Measurements from ENCODE around the gene TMEM183A. TPM values are rescaled to one million over a fixed set of nuclear protein-coding genes. Genes with fewer than 3 reads are reported as not detected.

Gene TMEM183A
- total and polyA plus RNA-seq, 7 donors: 17.1 to 33.9 (median 20.9) TPM

DNA sequence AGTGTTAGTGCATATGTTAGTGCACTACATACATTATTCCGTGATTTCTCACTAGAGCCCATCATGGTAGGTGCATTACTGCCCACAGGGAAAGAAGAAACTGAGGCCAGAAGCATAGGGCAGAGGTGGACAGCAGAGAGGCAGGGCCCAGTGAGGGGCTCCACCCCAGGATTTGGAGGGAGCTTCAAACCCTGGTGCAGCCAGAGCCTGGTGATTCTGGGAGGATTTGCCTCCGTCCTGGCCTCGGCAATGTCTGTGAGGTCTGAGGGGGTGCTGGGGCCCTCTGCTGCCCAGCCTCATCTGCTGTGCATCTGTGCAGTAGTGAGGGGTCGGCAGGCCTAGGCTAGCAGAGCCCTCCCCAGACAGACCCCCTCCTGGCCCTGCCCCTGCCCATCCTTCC is 41.9 kb downstream of the TMEM183A start:
- H3K27ac ChIP-seq: no peak overlapping the region
- ATAC-seq (no peak), DNase-seq (no peak)
- peaks cover 7% of the 10 kb centered on the region for H3K4me1 ChIP-seq
- intact Hi-C loops (cut with DNase I): no loop called here
- H3K36me3 ChIP-seq (ENCODE audit: insufficient read depth in 1 of 2, low read depth in 1 of 2): peaks cover 0 to 83% of the 10 kb centered on the region in 2 donors
- TF ChIP-seq, protein P1, sequence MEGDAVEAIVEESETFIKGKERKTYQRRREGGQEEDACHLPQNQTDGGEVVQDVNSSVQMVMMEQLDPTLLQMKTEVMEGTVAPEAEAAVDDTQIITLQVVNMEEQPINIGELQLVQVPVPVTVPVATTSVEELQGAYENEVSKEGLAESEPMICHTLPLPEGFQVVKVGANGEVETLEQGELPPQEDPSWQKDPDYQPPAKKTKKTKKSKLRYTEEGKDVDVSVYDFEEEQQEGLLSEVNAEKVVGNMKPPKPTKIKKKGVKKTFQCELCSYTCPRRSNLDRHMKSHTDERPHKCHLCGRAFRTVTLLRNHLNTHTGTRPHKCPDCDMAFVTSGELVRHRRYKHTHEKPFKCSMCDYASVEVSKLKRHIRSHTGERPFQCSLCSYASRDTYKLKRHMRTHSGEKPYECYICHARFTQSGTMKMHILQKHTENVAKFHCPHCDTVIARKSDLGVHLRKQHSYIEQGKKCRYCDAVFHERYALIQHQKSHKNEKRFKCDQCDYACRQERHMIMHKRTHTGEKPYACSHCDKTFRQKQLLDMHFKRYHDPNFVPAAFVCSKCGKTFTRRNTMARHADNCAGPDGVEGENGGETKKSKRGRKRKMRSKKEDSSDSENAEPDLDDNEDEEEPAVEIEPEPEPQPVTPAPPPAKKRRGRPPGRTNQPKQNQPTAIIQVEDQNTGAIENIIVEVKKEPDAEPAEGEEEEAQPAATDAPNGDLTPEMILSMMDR (IDR thresholded peaks at IDR 0.05): no peak
- H3K9me3 ChIP-seq: no peaks in the 10 kb centered on the region
- 82 to 87% (median 86%) methylated on average over 3 to 4 of the region's 4 CpGs for WGBS, 3 donors
- no peaks in the 10 kb centered on the region for H3K27me3 ChIP-seq (ENCODE audit: insufficient read depth in 3 of 3, low read length in 2 of 3)
- H3K4me3 ChIP-seq: no peak overlapping the region

DNA sequence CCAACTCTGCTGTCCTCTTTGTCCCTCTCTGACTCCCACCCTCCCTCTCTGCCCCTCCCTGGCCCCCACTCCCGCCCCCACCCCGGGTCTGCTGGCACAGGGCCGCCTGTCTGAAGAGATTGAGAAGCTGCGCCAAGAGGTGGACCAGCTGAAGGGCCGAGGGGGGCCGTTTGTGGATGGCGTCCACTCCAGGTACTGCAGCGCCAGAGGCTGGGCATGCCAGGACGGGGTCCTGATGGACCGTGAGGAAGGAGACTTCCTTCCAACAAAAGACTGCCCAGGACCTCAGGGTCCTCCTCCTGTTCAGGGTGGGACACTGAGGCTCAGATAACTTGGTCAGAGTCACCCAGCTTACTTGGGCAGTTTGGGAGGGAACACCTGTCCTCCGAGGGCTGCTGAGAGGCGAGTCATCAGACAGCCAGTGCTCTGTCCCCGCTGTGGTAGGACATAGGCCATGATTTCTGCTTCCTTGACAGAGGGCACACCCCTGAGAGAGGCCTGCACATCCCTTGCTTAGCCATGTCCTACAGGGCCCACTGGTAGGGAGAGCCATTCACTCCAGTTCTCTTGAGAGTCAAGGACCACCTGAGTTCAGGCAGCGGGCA is 42.5 kb downstream of the TMEM183A start:
- Histone ChIP-seq H3K9me3 (no peaks in the 10 kb centered on the region), H3K36me3 (ENCODE audit: insufficient read depth in 1 of 2, low read depth in 1 of 2) (peaks cover 0 to 82% of the 10 kb centered on the region in 2 donors), H3K4me3 (no peak overlapping the region), H3K4me1 (peaks cover 7% of the 10 kb centered on the region), H3K27ac (no peak overlapping the region), H3K27me3 (ENCODE audit: insufficient read depth in 3 of 3, low read length in 2 of 3) (no peaks in the 10 kb centered on the region)
- intact Hi-C loops (cut with DNase I): no loop called here
- DNase-seq (no peak), ATAC-seq (peak in 1 of 4 donors; percentile 36)
- 75 to 89% (median 76%) methylated on average over 12 to 14 of the region's 14 CpGs for WGBS, 3 donors
- TF ChIP-seq, protein P1 (IDR thresholded peaks at IDR 0.05): no peak

DNA sequence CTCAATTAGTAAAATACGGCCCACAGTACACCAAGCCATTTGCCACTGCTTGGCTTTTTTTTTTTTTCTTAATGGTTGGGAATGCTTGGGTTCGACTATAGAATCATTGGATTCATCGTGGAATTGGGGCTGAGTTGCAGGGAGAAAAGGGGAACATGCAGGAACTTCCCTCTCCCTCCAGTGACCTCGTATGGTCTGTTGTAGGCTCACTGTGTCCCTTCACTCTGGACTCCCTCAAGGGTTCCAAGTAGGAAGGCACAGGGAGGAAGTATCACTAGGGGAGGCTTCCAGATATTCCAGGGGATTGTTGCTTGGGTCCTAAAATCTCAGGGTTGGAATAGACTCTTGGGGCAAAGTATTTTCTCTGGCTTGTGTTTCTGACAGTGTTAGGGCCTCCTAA is 43.7 kb downstream of the TMEM183A start:
- ATAC-seq (no peak), DNase-seq (no peak)
- Histone ChIP-seq H3K4me3 (no peak overlapping the region), H3K27ac (no peak overlapping the region), H3K27me3 (ENCODE audit: insufficient read depth in 3 of 3, low read length in 2 of 3) (no peaks in the 10 kb centered on the region), H3K4me1 (peaks cover 7% of the 10 kb centered on the region), H3K9me3 (no peaks in the 10 kb centered on the region), H3K36me3 (ENCODE audit: insufficient read depth in 1 of 2, low read depth in 1 of 2) (peaks cover 0 to 82% of the 10 kb centered on the region in 2 donors)
- intact Hi-C loops (cut with DNase I): no loop called here
- TF ChIP-seq, protein P1 (IDR thresholded peaks at IDR 0.05): no peak
- WGBS, 3 donors: 83 to 90% (median 88%) methylated on average over 4 of the region's 4 CpGs

DNA sequence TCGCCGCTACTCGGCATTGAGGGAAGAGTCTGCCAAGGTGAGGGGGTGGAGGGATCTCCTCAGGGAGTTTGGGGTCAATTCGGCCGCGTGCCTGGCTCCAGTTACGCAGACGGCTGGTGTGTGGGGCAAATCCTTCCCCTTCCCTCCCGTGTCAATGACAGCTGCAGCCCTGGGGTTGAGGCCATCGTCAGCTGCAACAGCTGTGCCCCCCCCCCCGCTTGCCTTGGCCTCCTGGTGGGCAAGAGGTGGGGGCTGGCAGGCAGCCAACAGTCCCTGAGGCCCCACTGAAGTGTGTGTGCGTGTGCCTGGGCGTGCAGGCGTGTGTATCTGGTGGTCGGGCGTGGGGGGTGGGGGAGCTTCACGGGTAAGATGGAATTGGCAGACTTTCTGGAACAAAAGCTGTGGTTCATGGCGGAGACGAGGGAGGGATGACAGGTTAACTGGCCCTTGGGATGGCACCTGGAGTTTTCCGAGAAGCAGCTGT is 44.7 kb downstream of the TMEM183A start:
- 28 to 41% (median 28%) methylated on average over 16 to 20 of the region's 20 CpGs for WGBS, 3 donors
- peak; percentile 65 to 69 for DNase-seq
- Histone ChIP-seq H3K9me3 (no peaks in the 10 kb centered on the region), H3K4me3 (no peak overlapping the region), H3K36me3 (ENCODE audit: insufficient read depth in 1 of 2, low read depth in 1 of 2) (peaks cover 0 to 82% of the 10 kb centered on the region in 2 donors), H3K27me3 (ENCODE audit: insufficient read depth in 3 of 3, low read length in 2 of 3) (no peaks in the 10 kb centered on the region), H3K27ac (no peak overlapping the region), H3K4me1 (peaks cover 7% of the 10 kb centered on the region)
- TF ChIP-seq, protein P1 (IDR thresholded peaks at IDR 0.05): no peak
- intact Hi-C loops (cut with DNase I): no loop called here
- ATAC-seq: peak; percentile 50 to 90 (median 75)

DNA sequence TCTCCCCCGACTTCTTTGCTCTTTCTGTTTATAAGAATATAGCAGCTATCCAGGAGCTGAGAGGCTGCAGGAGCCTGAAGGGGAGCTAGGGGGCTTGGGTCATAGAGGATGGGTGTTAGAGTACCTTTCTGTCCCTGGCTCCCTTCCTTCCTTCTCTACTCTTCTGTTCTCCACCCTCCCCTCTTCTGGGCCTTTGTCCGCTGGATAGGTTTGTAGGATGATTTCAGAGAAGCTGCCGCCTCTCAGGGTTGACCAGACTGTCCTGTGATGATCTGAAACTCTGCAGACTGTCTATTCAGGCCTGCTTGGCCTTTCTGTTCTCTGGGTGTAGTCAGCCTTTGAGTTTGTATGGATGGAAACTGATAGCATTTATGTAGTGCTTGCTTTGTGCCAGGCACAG is 45.4 kb downstream of the TMEM183A start:
- DNase-seq (no peak), ATAC-seq (no peak)
- no peak overlapping the region for H3K4me3 ChIP-seq
- no peaks in the 10 kb centered on the region for H3K9me3 ChIP-seq
- intact Hi-C loops (cut with DNase I): no loop called here
- WGBS, 3 donors: 73 to 93% (median 89%) methylated on average over 3 of the region's 3 CpGs
- H3K27me3 ChIP-seq (ENCODE audit: insufficient read depth in 3 of 3, low read length in 2 of 3): no peaks in the 10 kb centered on the region
- H3K36me3 ChIP-seq (ENCODE audit: insufficient read depth in 1 of 2, low read depth in 1 of 2): peaks cover 0 to 82% of the 10 kb centered on the region in 2 donors
- TF ChIP-seq, protein P1 (IDR thresholded peaks at IDR 0.05): no peak
- no peak overlapping the region for H3K27ac ChIP-seq
- H3K4me1 ChIP-seq: peaks cover 7% of the 10 kb centered on the region

Measured in psoas muscle (tissue), 8 donors.